Transverse colon (tissue), 4 donors: Measurements from ENCODE around the gene LHFPL6. TPM values are rescaled to one million over a fixed set of nuclear protein-coding genes. Genes with fewer than 3 reads are reported as not detected.

Source experiments
- DNase-seq: peaks from one replicate; pipeline ENCODE4 v3.0.0-alpha.2; 2019
- H3K27ac ChIP-seq, 4 donors: fragments of 200-600 bp; sonication (generic); 2 replicates each; pipeline ENCODE4 v1.5.1; 2016 to 2018; ENCODE audit warnings: inconsistent platforms in 4 of 4
- H3K27me3 ChIP-seq: fragments of 200-600 bp; sonication (generic); 2 replicates; pipeline ENCODE4 v1.5.1; 2017; ENCODE audit warnings: inconsistent platforms
- H3K36me3 ChIP-seq, 4 donors: fragments of 200-600 bp; sonication (generic); 2 replicates each; pipeline ENCODE4 v1.5.1; 2017 to 2019; ENCODE audit warnings: inconsistent platforms in 4 of 4
- H3K4me1 ChIP-seq, 4 donors: fragments of 200-600 bp; sonication (generic); 2 replicates each; pipeline ENCODE4 v1.5.1; 2017 to 2020; ENCODE audit warnings: inconsistent platforms in 4 of 4
- H3K4me3 ChIP-seq, 4 donors: fragments of 200-600 bp; sonication (generic); 1 replicate in 1 of 4; 2 replicates in 3 of 4; pipeline versions ENCODE4 v1.5.1 to v1.6.1; 2017 to 2019; ENCODE audit warnings: inconsistent platforms in 4 of 4
- H3K9me3 ChIP-seq, 2 donors: fragments of 200-600 bp; sonication (generic); 2 replicates each; pipeline ENCODE4 v1.5.1; 2017 to 2019; ENCODE audit warnings: inconsistent platforms in 2 of 2
- EP300 ChIP-seq: sonication (generic); formaldehyde crosslinking; IDR thresholded peaks from one replicate; pipeline ENCODE4 v1.6.1; 2017; ENCODE audit warnings: antibody characterized with exemption, low read depth
- POLR2A ChIP-seq: fragments of 450-650 bp; IDR thresholded peaks from one replicate; pipeline ENCODE4 v1.6.1; 2016; ENCODE audit warnings: antibody characterized with exemption, mild to moderate bottlenecking, moderate library complexity
- POLR2AphosphoS5 ChIP-seq, 3 donors: sonication (generic); formaldehyde crosslinking; IDR thresholded peaks; one replicate each; pipeline ENCODE4 v1.6.1; 2016; ENCODE audit warnings: antibody characterized with exemption in 3 of 3
- WGBS, 2 donors: methylation state at CpG; one replicate each; pipeline ENCODE4 v1.1.5; 2018; ENCODE audit warnings: low coverage in 1 of 2; 5-methylcytosine and 5-hydroxymethylcytosine counted together
- in situ Hi-C, 4 donors: fragments of 200-750 bp; cut with MboI; loops; one replicate each; pipeline versions ENCODE4 v1.15.0 to v1.15.1; 2017; ENCODE audit warnings: low sequenced_read_pairs in 3 of 4, low pct_ligation_motif_present in 1 of 4, low pct_unique_long_range_greater_than_20kb in 1 of 4
- intact Hi-C: fragments of 100-400 bp; cut with DNase I; formaldehyde crosslinking; loops from one replicate; pipeline ENCODE4 v1.15.1; 2023; ENCODE audit warnings: low total_unique reads
- total RNA-seq, 4 donors: library from RNA; depleted of rRNA; stranded (reverse); fragments of >200 nt; gene quantifications; one replicate each; pipeline ENCODE4 v1.1.0, GENCODE V29; 2016
- TF ChIP-seq, protein P1 (sequence below), 5 experiments: fragments of 200-600 bp in 3 of 5; fragments of 450-650 bp in 2 of 5; sonication (generic) in 3 of 5; IDR thresholded peaks; 1 replicate in 2 of 5; 2 replicates in 3 of 5; pipeline ENCODE4 v1.5.1; 2016 to 2017; ENCODE audit warnings: antibody characterized with exemption in 5 of 5, inconsistent platforms in 3 of 5, mild to moderate bottlenecking in 2 of 5, moderate library complexity in 1 of 5

LHFPL6 gene
- total RNA-seq, 4 donors from 2014 or later, result 4.2 to 18.6 (median 9.3) TPM

DNA sequence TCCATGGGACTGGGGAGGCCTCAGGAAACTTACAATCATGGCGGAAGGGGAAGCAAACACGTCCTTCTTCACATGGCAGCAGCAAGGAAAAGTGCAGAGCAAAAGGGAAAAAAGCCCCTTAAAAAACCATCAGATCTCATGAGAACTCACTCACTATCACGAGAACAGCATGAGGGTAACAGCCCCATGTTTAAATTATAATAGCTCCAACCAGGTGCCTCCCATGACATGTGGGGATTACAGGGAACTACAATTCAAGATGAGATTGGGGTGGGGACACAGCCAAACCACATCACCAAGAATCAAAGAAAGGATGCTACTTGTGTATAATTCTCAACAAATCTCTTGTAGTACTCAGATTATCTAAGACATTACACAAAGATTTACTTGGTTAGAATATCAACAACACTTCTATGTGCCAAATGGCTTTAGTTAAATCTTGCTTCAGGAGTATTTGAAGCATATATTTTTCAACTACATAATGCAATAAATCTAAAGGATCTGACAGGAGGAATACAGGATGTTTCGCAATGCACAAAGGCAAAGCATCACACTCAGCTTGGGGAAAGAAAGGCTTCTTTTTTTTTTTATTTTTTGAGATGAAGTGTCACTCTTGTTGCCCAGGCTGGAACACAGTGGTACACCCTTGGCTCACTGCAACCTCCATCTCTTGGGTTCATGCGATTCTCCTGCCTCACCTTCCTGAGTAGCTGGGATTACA is 180.0 kb downstream of the LHFPL6 start:
- TF ChIP-seq EP300 (no peak), POLR2A (no peak), POLR2AphosphoS5 (IDR thresholded peaks at IDR 0.05) (no peak)
- TF ChIP-seq, protein P1, sequence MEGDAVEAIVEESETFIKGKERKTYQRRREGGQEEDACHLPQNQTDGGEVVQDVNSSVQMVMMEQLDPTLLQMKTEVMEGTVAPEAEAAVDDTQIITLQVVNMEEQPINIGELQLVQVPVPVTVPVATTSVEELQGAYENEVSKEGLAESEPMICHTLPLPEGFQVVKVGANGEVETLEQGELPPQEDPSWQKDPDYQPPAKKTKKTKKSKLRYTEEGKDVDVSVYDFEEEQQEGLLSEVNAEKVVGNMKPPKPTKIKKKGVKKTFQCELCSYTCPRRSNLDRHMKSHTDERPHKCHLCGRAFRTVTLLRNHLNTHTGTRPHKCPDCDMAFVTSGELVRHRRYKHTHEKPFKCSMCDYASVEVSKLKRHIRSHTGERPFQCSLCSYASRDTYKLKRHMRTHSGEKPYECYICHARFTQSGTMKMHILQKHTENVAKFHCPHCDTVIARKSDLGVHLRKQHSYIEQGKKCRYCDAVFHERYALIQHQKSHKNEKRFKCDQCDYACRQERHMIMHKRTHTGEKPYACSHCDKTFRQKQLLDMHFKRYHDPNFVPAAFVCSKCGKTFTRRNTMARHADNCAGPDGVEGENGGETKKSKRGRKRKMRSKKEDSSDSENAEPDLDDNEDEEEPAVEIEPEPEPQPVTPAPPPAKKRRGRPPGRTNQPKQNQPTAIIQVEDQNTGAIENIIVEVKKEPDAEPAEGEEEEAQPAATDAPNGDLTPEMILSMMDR (IDR thresholded peaks at IDR 0.05), result no peak
- in situ Hi-C loops, result no loop called here
- Histone ChIP-seq H3K4me1 (no peaks in the 10 kb centered on the region), H3K9me3 (no peaks in the 10 kb centered on the region), H3K27ac (no peak overlapping the region), H3K4me3 (no peak overlapping the region), H3K27me3 (no peaks in the 10 kb centered on the region), H3K36me3 (no peaks in the 10 kb centered on the region)
- 90 to 91% methylated on average over 4 to 5 of the region's 5 CpGs for WGBS, 2 donors
- no peak for DNase-seq
- intact Hi-C loops, result no loop called here

DNA sequence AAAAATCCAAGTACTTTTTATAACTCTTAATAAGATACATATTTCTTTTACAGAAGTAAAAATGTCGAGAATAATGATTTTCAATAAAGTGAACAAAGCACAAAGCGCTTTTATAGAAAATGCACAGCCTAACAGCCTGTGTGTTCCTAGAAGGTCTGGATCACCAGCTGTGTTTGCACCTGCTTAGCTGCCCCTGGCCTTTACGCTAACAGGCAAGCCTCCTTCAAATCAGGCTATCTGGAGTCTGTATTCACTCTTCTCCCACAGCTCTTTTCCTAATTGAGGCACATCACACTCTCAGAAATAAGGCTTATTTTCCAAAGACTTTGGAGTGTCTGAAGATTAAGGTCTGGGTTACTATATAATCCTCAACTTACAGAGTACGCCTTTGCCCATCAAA is 183.1 kb downstream of the LHFPL6 start:
- Histone ChIP-seq H3K27me3 (no peaks in the 10 kb centered on the region), H3K36me3 (no peaks in the 10 kb centered on the region), H3K4me1 (peaks cover 0 to 7% (median 2%) of the 10 kb centered on the region in 4 donors), H3K9me3 (no peaks in the 10 kb centered on the region), H3K27ac (no peak overlapping the region), H3K4me3 (no peak overlapping the region)
- in situ Hi-C loops (no loop called here), intact Hi-C loops (loop anchor here (10.0 kb wide), 1 partner anchor 195 kb away; no protein-coding TSS in a partner anchor)
- TF ChIP-seq POLR2AphosphoS5 (IDR thresholded peaks at IDR 0.05) (no peak), POLR2A (no peak), EP300 (no peak)
- TF ChIP-seq, protein P1 (IDR thresholded peaks at IDR 0.05), result no peak
- 94 to 95% methylated on average over 4 of the region's 4 CpGs for WGBS, 2 donors
- DNase-seq, result no peak

- no peak for DNase-seq
- Histone ChIP-seq H3K9me3 (no peaks in the 10 kb centered on the region), H3K4me3 (no peak overlapping the region), H3K4me1 (peaks cover 0 to 11% (median 2%) of the 10 kb centered on the region in 4 donors), H3K36me3 (no peaks in the 10 kb centered on the region), H3K27me3 (no peaks in the 10 kb centered on the region), H3K27ac (no peak overlapping the region)
- in situ Hi-C loops, result no loop called here
- TF ChIP-seq, protein P1 (IDR thresholded peaks at IDR 0.05), result no peak
- no peak for TF ChIP-seq EP300
- TF ChIP-seq POLR2A, result no peak
- TF ChIP-seq POLR2AphosphoS5 (IDR thresholded peaks at IDR 0.05), result no peak
- intact Hi-C loops, result loop anchor here (10.0 kb wide), 1 partner anchor 196 kb away; no protein-coding TSS in a partner anchor
Measured at GRCh38 chr13:39419068-39419467, 183.9 kb downstream of the LHFPL6 start.

DNA sequence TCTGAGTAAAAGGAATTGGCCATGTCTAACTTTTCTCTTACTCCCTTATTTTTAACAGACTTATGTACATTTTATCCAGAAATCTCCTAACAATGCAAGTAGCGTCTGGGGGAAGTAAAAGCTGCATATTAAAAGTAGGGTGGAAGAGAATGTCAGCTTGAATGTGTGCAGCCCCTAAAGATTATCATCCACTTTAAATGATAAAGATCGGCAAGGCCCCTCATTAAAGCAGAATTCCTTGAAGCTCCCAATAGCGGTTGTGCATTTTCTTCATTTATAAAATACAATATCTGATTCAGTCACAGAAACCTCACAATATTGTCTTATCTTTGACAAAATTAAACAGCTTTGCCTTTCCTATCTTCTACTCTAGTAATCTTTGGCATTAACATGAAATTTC is 184.6 kb downstream of the LHFPL6 start:
- Histone ChIP-seq H3K27ac (no peak overlapping the region), H3K27me3 (no peaks in the 10 kb centered on the region), H3K4me1 (peaks cover 0 to 11% (median 2%) of the 10 kb centered on the region in 4 donors), H3K36me3 (no peaks in the 10 kb centered on the region), H3K4me3 (no peak overlapping the region), H3K9me3 (no peaks in the 10 kb centered on the region)
- WGBS, 2 donors, result 85 to 89% methylated on average over 3 of the region's 3 CpGs
- no peak for DNase-seq
- TF ChIP-seq POLR2AphosphoS5 (IDR thresholded peaks at IDR 0.05) (no peak), EP300 (no peak), POLR2A (no peak)
- TF ChIP-seq, protein P1 (IDR thresholded peaks at IDR 0.05), result no peak
- in situ Hi-C loops, result no loop called here
- intact Hi-C loops, result loop anchor here (10.0 kb wide), 1 partner anchor 196 kb away; no protein-coding TSS in a partner anchor
